Measurements from ENCODE around the gene LGALS4. TPM values are rescaled to one million over a fixed set of nuclear protein-coding genes. Genes with fewer than 3 reads are reported as not detected.
"Not testable (repeated sequence)": the region's sequence is repeated elsewhere in the genome, so short reads cannot be mapped to it uniquely, and the experiment has no call there.

LGALS4 gene
- total and polyA plus RNA-seq, 2 experiments from 2014 or later: 0.19 TPM; not detected in 1

- Histone ChIP-seq H3K79me2 (ENCODE audit: insufficient read depth) (no peaks in the 10 kb centered on the region), H3K4me1 (ENCODE audit: insufficient read depth) (no peaks in the 10 kb centered on the region), H3F3A (ENCODE audit: insufficient read depth) (no peaks in the 10 kb centered on the region), H3K9me3 (ENCODE audit: low read depth) (no peaks in the 10 kb centered on the region), H4K20me1 (ENCODE audit: insufficient read depth) (no peaks in the 10 kb centered on the region), H3K36me3 (ENCODE audit: low read depth) (no peaks in the 10 kb centered on the region; the same call in 1 of the 2 replicates), H3K9me2 (ENCODE audit: insufficient read depth) (no peaks in the 10 kb centered on the region), H3K4me2 (ENCODE audit: unreplicated experiment) (no peak overlapping the region), H3K4me3 (no peak overlapping the region), H3K27me3 (replicated peaks; ENCODE audit: insufficient read depth) (no peaks in the 10 kb centered on the region), H3K27ac (no peak overlapping the region), H2AFZ (no peak overlapping the region), H3K9ac (no peak overlapping the region)
- TF ChIP-seq EZH2 (IDR thresholded peaks at IDR 0.05; ENCODE audit: insufficient read depth, poor library complexity, severe bottlenecking) (no peak), EZH2phosphoT487 (IDR thresholded peaks at IDR 0.05; ENCODE audit: insufficient read depth, low read depth) (no peak)
- no peak for DNase-seq
- in situ Hi-C loops (cut with MboI): no loop called here
- 98% methylated on average over 15 of the region's 15 CpGs for WGBS, 2 experiments (ENCODE audit: low coverage in 1 of 2, low lambda C conversion rate in 2 of 2, missing lambda C conversion rate in 2 of 2)
These were observed 4.3 kb upstream of the LGALS4 start for GRCh38 chr19:38817081-38817480.

- no peaks in the 10 kb centered on the region for H3K4me1 ChIP-seq (ENCODE audit: insufficient read depth)
- H3K4me3 ChIP-seq: no peak overlapping the region
- H2AFZ ChIP-seq: no peak overlapping the region
- H3K9me2 ChIP-seq (ENCODE audit: insufficient read depth): no peaks in the 10 kb centered on the region
- no peak for DNase-seq
- no peaks in the 10 kb centered on the region for H3K79me2 ChIP-seq (ENCODE audit: insufficient read depth)
- no peaks in the 10 kb centered on the region; the same call in 1 of the 2 replicates for H3K36me3 ChIP-seq (ENCODE audit: low read depth)
- WGBS, 2 experiments (ENCODE audit: low coverage in 1 of 2, low lambda C conversion rate in 2 of 2, missing lambda C conversion rate in 2 of 2): 88 to 91% methylated on average over 18 of the region's 18 CpGs
- no peaks in the 10 kb centered on the region for H3K9me3 ChIP-seq (ENCODE audit: low read depth)
- H4K20me1 ChIP-seq (ENCODE audit: insufficient read depth): no peaks in the 10 kb centered on the region
- H3K4me2 ChIP-seq (ENCODE audit: unreplicated experiment): no peak overlapping the region
- H3K27ac ChIP-seq: no peak overlapping the region
- no peak overlapping the region for H3K9ac ChIP-seq
- no peaks in the 10 kb centered on the region for H3F3A ChIP-seq (ENCODE audit: insufficient read depth)
- TF ChIP-seq EZH2 (IDR thresholded peaks at IDR 0.05; ENCODE audit: insufficient read depth, poor library complexity, severe bottlenecking) (no peak), EZH2phosphoT487 (IDR thresholded peaks at IDR 0.05; ENCODE audit: insufficient read depth, low read depth) (no peak)
- no peaks in the 10 kb centered on the region for H3K27me3 ChIP-seq (replicated peaks; ENCODE audit: insufficient read depth)
- in situ Hi-C loops (cut with MboI): no loop called here
These were observed 3.5 kb upstream of the LGALS4 start for GRCh38 chr19:38816131-38816750.

GRCh38 chr19:38815059-38816001 lies 2.6 kb upstream of the LGALS4 start:
- no peak overlapping the region for H3K4me2 ChIP-seq (ENCODE audit: unreplicated experiment)
- no peaks in the 10 kb centered on the region for H3K79me2 ChIP-seq (ENCODE audit: insufficient read depth)
- H3F3A ChIP-seq (ENCODE audit: insufficient read depth): no peaks in the 10 kb centered on the region
- H3K4me3 ChIP-seq: no peak overlapping the region
- no peak overlapping the region for H2AFZ ChIP-seq
- no peaks in the 10 kb centered on the region for H4K20me1 ChIP-seq (ENCODE audit: insufficient read depth)
- no peaks in the 10 kb centered on the region; the same call in 1 of the 2 replicates for H3K36me3 ChIP-seq (ENCODE audit: low read depth)
- no peaks in the 10 kb centered on the region for H3K4me1 ChIP-seq (ENCODE audit: insufficient read depth)
- no peaks in the 10 kb centered on the region for H3K9me3 ChIP-seq (ENCODE audit: low read depth)
- no peaks in the 10 kb centered on the region for H3K9me2 ChIP-seq (ENCODE audit: insufficient read depth)
- no peak for TF ChIP-seq EZH2 (IDR thresholded peaks at IDR 0.05; ENCODE audit: insufficient read depth, poor library complexity, severe bottlenecking)
- TF ChIP-seq EZH2phosphoT487 (IDR thresholded peaks at IDR 0.05; ENCODE audit: insufficient read depth, low read depth): no peak
- H3K9ac ChIP-seq: no peak overlapping the region
- in situ Hi-C loops (cut with MboI): no loop called here
- H3K27ac ChIP-seq: no peak overlapping the region
- DNase-seq: no peak
- no peaks in the 10 kb centered on the region for H3K27me3 ChIP-seq (replicated peaks; ENCODE audit: insufficient read depth)
- WGBS, 2 experiments (ENCODE audit: low coverage in 1 of 2, low lambda C conversion rate in 2 of 2, missing lambda C conversion rate in 2 of 2): 90% methylated on average over 34 of the region's 34 CpGs

- H3K4me1 ChIP-seq (ENCODE audit: insufficient read depth); H3K4me2 ChIP-seq (ENCODE audit: unreplicated experiment); H2AFZ ChIP-seq; H3K9me2 ChIP-seq (ENCODE audit: insufficient read depth); H3K9ac ChIP-seq; H3K27me3 ChIP-seq (replicated peaks; ENCODE audit: insufficient read depth); DNase-seq; H3K4me3 ChIP-seq; H3K36me3 ChIP-seq (ENCODE audit: low read depth); H3K27ac ChIP-seq; in situ Hi-C loops (cut with MboI); H3F3A ChIP-seq (ENCODE audit: insufficient read depth); H3K9me3 ChIP-seq (ENCODE audit: low read depth); H3K79me2 ChIP-seq (ENCODE audit: insufficient read depth); H4K20me1 ChIP-seq (ENCODE audit: insufficient read depth): not testable (repeated sequence)
- WGBS, 2 experiments (ENCODE audit: low coverage in 1 of 2, low lambda C conversion rate in 2 of 2, missing lambda C conversion rate in 2 of 2): 88 to 98% methylated on average over 2 of the region's 2 CpGs
These were observed 1.2 kb upstream of the LGALS4 start for GRCh38 chr19:38813932-38814331.
